ENCODE measurements around the gene ZNF277.

ZNF277 gene

DNA sequence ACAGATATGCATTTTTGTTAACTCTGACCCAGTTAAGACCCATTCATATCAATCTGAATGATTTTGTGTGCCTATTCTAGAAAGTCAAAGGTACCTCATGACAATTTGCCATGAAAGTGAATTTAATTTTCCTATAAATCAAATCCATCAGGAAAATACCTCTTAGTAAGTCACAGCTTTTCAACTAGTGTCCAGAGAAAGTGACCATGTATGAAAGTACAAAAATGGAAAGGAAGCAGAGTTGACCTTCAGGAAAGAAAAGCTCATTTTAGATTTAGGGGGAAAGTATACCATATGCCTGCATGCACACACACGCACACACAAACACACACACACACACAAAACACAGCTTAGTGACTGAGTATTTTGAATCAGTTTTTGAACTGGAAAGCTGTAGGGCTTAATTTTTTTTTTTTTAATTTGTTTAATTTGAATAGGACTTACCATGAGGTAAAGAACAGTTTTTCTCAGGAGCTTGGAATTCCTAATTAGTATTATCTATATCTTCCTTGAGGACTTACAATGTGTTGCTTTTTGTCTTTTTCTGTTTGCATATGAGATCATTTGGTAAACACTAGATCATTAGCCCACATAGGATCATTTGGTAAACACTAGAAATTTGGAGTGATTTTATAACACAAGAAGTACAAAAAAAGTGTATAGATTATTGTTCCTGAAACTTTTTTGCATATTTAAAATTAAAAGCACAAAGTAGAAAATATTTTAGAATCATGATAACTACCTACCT is 61.6 kb downstream of the ZNF277 start:
- DNase-seq (ENCODE audit: low read depth, low spot score), result no peak
- ChIA-PET POLR2A (no interaction called here), CTCF (no interaction called here)
- TF ChIP-seq, protein P1, sequence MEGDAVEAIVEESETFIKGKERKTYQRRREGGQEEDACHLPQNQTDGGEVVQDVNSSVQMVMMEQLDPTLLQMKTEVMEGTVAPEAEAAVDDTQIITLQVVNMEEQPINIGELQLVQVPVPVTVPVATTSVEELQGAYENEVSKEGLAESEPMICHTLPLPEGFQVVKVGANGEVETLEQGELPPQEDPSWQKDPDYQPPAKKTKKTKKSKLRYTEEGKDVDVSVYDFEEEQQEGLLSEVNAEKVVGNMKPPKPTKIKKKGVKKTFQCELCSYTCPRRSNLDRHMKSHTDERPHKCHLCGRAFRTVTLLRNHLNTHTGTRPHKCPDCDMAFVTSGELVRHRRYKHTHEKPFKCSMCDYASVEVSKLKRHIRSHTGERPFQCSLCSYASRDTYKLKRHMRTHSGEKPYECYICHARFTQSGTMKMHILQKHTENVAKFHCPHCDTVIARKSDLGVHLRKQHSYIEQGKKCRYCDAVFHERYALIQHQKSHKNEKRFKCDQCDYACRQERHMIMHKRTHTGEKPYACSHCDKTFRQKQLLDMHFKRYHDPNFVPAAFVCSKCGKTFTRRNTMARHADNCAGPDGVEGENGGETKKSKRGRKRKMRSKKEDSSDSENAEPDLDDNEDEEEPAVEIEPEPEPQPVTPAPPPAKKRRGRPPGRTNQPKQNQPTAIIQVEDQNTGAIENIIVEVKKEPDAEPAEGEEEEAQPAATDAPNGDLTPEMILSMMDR (IDR thresholded peaks at IDR 0.05; ENCODE audit: insufficient read depth, low read length, missing control alignments), result no peak
- no peak overlapping the region for H3K4me3 ChIP-seq (ENCODE audit: low read depth, low read length)

GRCh38 chr7:112271162-112271561 is 64.7 kb downstream of the ZNF277 start:
- TF ChIP-seq, protein P1 (IDR thresholded peaks at IDR 0.05; ENCODE audit: insufficient read depth, low read length, missing control alignments), result no peak
- CTCF ChIA-PET, result no interaction called here
- DNase-seq (ENCODE audit: low read depth, low spot score), result no peak
- no peak overlapping the region for H3K4me3 ChIP-seq (ENCODE audit: low read depth, low read length)
- POLR2A ChIA-PET, result no interaction called here

- CTCF ChIA-PET, result no interaction called here
- TF ChIP-seq, protein P1 (IDR thresholded peaks at IDR 0.05; ENCODE audit: insufficient read depth, low read length, missing control alignments), result no peak
- H3K4me3 ChIP-seq (ENCODE audit: low read depth, low read length), result no peak overlapping the region
- POLR2A ChIA-PET, result no interaction called here
- DNase-seq (ENCODE audit: low read depth, low spot score), result no peak
Measured at GRCh38 chr7:112272921-112273561, 66.5 kb downstream of the ZNF277 start.

- TF ChIP-seq, protein P1 (IDR thresholded peaks at IDR 0.05; ENCODE audit: insufficient read depth, low read length, missing control alignments), result no peak
- ChIA-PET CTCF (no interaction called here), POLR2A (no interaction called here)
- no peak for DNase-seq (ENCODE audit: low read depth, low spot score)
- H3K4me3 ChIP-seq (ENCODE audit: low read depth, low read length), result no peak overlapping the region
Measured at GRCh38 chr7:112279042-112279441, 72.5 kb downstream of the ZNF277 start.

- no peak for DNase-seq (ENCODE audit: low read depth, low spot score)
- POLR2A ChIA-PET, result no interaction called here
- CTCF ChIA-PET, result no interaction called here
- H3K4me3 ChIP-seq (ENCODE audit: low read depth, low read length), result no peak overlapping the region
- TF ChIP-seq, protein P1 (IDR thresholded peaks at IDR 0.05; ENCODE audit: insufficient read depth, low read length, missing control alignments), result no peak
Measured at GRCh38 chr7:112280267-112280666, 73.8 kb downstream of the ZNF277 start.

GRCh38 chr7:112282476-112283188 is 76.1 kb downstream of the ZNF277 start:
- TF ChIP-seq, protein P1 (IDR thresholded peaks at IDR 0.05; ENCODE audit: insufficient read depth, low read length, missing control alignments), result no peak
- ChIA-PET CTCF (no interaction called here), POLR2A (no interaction called here)
- no peak overlapping the region for H3K4me3 ChIP-seq (ENCODE audit: low read depth, low read length)
- DNase-seq (ENCODE audit: low read depth, low spot score), result no peak
